Nephron (organoid): ENCODE measurements around the gene RPS19.

Experiments used
- H3K27ac Mint-ChIP-seq, 3 experiments: 2 replicates each; pipeline ENCODE4 v1.8.0; 2020; ENCODE audit warnings: mixed read lengths in 3 of 3, mild to moderate bottlenecking in 2 of 3, moderate library complexity in 1 of 3
- H3K27me3 Mint-ChIP-seq: 2 replicates; pipeline ENCODE4 v1.8.0; 2021; ENCODE audit warnings: low read depth, mild to moderate bottlenecking, moderate library complexity, mixed read lengths
- H3K36me3 Mint-ChIP-seq: 2 replicates; pipeline ENCODE4 v1.8.0; 2020; ENCODE audit warnings: low read depth, mixed read lengths
- H3K4me1 Mint-ChIP-seq: 2 replicates; pipeline ENCODE4 v1.8.0; 2020; ENCODE audit warnings: mixed read lengths
- H3K4me3 Mint-ChIP-seq, 3 experiments: 2 replicates each; pipeline ENCODE4 v1.8.0; 2020; ENCODE audit warnings: mild to moderate bottlenecking in 3 of 3, mixed read lengths in 3 of 3, moderate library complexity in 2 of 3
- H3K9me3 Mint-ChIP-seq: 2 replicates; pipeline ENCODE4 v1.8.0; 2020; ENCODE audit warnings: mixed read lengths
- TF ChIP-seq, protein P1 (sequence below), 3 experiments: fragments of 200-600 bp; sonication (generic); IDR thresholded peaks; one replicate each; pipeline ENCODE4 v1.5.0; 2021; ENCODE audit warnings: antibody characterized with exemption in 3 of 3; ENCODE audit not compliant: unreplicated experiment in 3 of 3

RPS19 gene

DNA sequence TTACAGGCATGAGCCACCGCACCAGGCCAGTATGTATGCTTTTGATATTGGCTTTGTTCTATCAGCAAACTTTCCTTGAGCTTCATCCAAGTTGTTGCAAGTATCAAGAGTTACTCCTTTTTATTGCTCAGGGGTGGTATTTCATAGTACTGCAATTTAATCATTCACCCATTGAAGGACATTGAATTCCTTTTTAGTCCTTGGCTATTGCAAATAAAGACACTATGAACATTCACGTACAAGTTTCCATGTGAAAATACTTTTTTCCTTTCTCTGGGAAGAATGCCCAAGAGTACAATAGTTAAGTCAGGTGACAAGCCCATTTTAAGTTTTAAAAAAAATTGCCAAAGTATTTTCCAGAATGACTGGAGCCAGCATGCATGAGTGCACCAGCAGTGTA is 43.3 kb upstream of the RPS19 start:
- Mint-ChIP-seq H3K27me3 (peaks cover 6% of the 10 kb centered on the region), H3K36me3 (no peaks in the 10 kb centered on the region), H3K27ac (no peak overlapping the region), H3K9me3 (no peaks in the 10 kb centered on the region), H3K4me1 (no peaks in the 10 kb centered on the region), H3K4me3 (no peak overlapping the region)
- TF ChIP-seq, protein P1, sequence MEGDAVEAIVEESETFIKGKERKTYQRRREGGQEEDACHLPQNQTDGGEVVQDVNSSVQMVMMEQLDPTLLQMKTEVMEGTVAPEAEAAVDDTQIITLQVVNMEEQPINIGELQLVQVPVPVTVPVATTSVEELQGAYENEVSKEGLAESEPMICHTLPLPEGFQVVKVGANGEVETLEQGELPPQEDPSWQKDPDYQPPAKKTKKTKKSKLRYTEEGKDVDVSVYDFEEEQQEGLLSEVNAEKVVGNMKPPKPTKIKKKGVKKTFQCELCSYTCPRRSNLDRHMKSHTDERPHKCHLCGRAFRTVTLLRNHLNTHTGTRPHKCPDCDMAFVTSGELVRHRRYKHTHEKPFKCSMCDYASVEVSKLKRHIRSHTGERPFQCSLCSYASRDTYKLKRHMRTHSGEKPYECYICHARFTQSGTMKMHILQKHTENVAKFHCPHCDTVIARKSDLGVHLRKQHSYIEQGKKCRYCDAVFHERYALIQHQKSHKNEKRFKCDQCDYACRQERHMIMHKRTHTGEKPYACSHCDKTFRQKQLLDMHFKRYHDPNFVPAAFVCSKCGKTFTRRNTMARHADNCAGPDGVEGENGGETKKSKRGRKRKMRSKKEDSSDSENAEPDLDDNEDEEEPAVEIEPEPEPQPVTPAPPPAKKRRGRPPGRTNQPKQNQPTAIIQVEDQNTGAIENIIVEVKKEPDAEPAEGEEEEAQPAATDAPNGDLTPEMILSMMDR (IDR thresholded peaks at IDR 0.05; ENCODE audit: unreplicated experiment in 3 of 3): no peak

DNA sequence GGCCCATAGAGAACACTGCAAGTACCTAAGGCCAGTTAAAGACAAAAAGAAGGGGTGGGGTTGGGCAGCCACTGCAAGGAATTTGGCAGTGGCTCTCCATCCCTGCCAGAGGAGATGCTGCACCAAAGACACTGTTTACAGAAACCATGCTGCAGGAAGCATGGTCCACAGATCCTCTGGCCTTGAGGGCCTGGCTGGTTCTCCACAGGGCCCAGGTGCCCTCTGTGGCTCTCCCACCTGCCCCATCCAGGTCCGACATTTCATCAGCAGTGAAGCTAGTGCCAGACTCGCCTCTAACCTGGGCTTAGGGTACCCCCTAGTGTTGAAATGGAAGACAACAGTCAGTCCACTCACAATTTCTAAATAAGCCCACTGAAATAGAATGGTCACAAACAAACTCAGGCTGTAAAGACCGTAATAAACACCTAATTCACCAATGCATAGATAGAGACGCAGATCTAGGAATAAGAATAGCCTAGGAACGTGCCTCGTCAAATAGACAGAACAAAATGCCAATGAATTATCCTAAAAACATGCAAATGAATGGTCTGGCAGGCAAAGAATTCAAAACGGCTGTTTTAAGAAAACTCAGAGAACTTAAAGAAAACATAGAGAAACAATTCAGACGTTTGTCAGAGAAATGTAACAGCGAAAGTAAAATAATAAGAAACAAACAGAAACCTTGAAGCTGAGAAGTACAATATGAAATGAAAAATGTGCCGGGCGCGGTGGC is 38.9 kb upstream of the RPS19 start:
- TF ChIP-seq, protein P1 (IDR thresholded peaks at IDR 0.05; ENCODE audit: unreplicated experiment in 3 of 3): peak; percentile 29 to 50 (median 43)
- no peak overlapping the region for H3K27ac Mint-ChIP-seq
- no peaks in the 10 kb centered on the region for H3K36me3 Mint-ChIP-seq
- peaks cover 19% of the 10 kb centered on the region for H3K27me3 Mint-ChIP-seq
- H3K4me1 Mint-ChIP-seq: no peaks in the 10 kb centered on the region
- no peaks in the 10 kb centered on the region for H3K9me3 Mint-ChIP-seq
- no peak overlapping the region for H3K4me3 Mint-ChIP-seq

DNA sequence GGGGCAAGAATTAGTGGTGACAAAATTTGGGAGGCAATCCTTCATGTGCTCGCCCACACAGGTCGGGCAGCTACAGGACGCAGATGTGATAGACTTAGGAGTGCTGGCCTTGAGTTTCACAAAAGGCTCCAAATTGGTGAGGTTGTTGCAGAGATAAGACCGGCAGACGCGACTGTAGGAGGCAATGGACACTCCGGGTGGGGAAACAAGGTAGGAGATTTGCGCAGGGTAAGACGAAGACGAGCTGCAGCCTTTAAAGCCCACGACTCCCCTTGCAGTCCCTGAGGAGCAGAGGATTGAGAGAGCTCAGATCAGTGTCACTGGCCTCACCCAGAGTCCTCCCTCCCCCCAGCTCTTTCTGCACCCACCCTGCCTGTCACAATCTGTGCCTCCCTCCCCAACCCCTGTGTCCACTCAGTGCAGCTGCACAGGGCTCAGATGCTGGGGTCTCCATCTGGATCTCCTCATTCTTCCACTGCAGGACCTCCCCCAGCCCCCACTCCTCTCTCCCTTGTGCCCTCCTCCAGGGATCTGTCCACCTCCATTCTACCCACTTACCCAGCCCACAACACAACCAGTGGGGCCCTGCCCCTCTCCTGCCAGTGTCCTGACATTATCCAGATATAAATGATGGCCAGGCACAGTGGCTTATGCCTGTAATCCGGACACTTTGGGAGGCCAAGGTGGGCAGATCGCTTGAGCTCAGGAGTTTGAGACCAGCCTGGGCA is 21.9 kb upstream of the RPS19 start:
- no peaks in the 10 kb centered on the region for H3K36me3 Mint-ChIP-seq
- TF ChIP-seq, protein P1 (IDR thresholded peaks at IDR 0.05; ENCODE audit: unreplicated experiment in 3 of 3): no peak
- no peak overlapping the region for H3K4me3 Mint-ChIP-seq
- H3K4me1 Mint-ChIP-seq: no peaks in the 10 kb centered on the region
- H3K27ac Mint-ChIP-seq: no peak overlapping the region
- H3K27me3 Mint-ChIP-seq: peaks cover 48% of the 10 kb centered on the region
- H3K9me3 Mint-ChIP-seq: no peaks in the 10 kb centered on the region

DNA sequence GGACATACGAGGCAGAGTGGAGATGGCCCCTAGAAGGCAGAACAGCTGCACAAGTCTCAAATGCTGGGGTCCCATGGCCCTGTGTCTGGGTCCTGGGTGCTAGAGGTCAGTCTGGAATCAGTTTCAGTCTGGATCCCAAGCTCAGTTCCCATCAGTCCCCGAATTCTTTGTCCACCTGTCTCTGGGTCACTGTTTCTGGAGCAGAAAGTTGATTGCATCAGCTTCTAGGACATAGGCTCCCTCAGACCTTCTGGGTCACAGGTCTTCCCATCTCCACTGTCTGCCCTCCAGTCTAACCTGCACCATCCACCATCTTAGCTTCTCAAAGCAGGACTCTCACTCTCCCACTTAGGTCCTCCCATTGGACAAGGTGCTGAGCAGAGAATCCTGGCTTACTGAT is 20.8 kb upstream of the RPS19 start:
- H3K4me3 Mint-ChIP-seq: no peak overlapping the region
- TF ChIP-seq, protein P1 (IDR thresholded peaks at IDR 0.05; ENCODE audit: unreplicated experiment in 3 of 3): no peak
- H3K9me3 Mint-ChIP-seq: peaks cover 4% of the 10 kb centered on the region
- H3K27ac Mint-ChIP-seq: no peak overlapping the region
- peaks cover 59% of the 10 kb centered on the region for H3K27me3 Mint-ChIP-seq
- no peaks in the 10 kb centered on the region for H3K4me1 Mint-ChIP-seq
- H3K36me3 Mint-ChIP-seq: no peaks in the 10 kb centered on the region

DNA sequence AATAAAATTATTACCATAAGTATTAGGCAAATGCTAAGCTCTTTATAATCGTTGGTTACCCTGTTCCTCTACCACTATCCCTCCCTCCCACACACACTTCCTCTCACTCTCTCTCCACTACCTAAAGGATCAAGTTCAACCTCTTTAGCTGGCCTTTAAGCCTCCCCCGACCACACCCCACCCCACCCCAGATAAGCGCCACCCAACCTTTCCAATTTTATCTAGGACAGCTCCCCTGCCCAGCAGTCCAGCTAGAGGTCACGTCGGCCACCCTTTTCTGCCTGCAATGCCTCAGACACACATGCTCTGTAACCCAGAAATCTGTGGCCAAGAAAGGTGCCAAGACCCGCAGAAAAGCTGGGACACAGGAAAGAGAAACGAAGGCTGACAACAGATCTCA is 16.7 kb upstream of the RPS19 start:
- TF ChIP-seq, protein P1 (IDR thresholded peaks at IDR 0.05; ENCODE audit: unreplicated experiment in 3 of 3): no peak
- H3K4me1 Mint-ChIP-seq: no peaks in the 10 kb centered on the region
- no peak overlapping the region for H3K4me3 Mint-ChIP-seq
- no peak overlapping the region for H3K27ac Mint-ChIP-seq
- peaks cover 38% of the 10 kb centered on the region for H3K27me3 Mint-ChIP-seq
- H3K9me3 Mint-ChIP-seq: peaks cover 5% of the 10 kb centered on the region
- no peaks in the 10 kb centered on the region for H3K36me3 Mint-ChIP-seq
